ENCODE data around the gene TLR5. TPM values are rescaled to one million over a fixed set of nuclear protein-coding genes. Genes with fewer than 3 reads are reported as not detected.

Gene TLR5
- polyA plus RNA-seq, 1 donor from 2014 or later = not detected

GRCh38 chr1:223137455-223138085, 5.5 kb downstream of the TLR5 start:
- H3K9ac ChIP-seq (ENCODE audit: low read length) = no peak overlapping the region
- H3K79me2 ChIP-seq (replicated peaks; ENCODE audit: insufficient read depth, low read length) = no peaks in the 10 kb centered on the region
- H3F3A ChIP-seq (ENCODE audit: insufficient read depth, low read length, poor library complexity, severe bottlenecking) = no peaks in the 10 kb centered on the region
- no peaks in the 10 kb centered on the region for H3K9me3 ChIP-seq (ENCODE audit: low read length)
- H2AFZ ChIP-seq (ENCODE audit: low read depth, low read length) = no peak overlapping the region
- H3K4me3 ChIP-seq (ENCODE audit: low read length) = no peak overlapping the region
- H3K36me3 ChIP-seq (ENCODE audit: insufficient read depth, low read length) = no peaks in the 10 kb centered on the region
- TF ChIP-seq EZH2 (IDR thresholded peaks at IDR 0.05; ENCODE audit: borderline replicate concordance, insufficient read depth, low read length, poor library complexity, severe bottlenecking) (no peak), POLR2AphosphoS5 (IDR thresholded peaks at IDR 0.05) (no peak), MXI1 (conservative IDR thresholded peaks at IDR 0.05; ENCODE audit: poor library complexity, severe bottlenecking) (no peak), REST (IDR thresholded peaks at IDR 0.05; ENCODE audit: borderline replicate concordance) (no peak), SMC3 (conservative IDR thresholded peaks at IDR 0.05; ENCODE audit: poor library complexity) (no peak), CTCF (IDR thresholded peaks at IDR 0.05; ENCODE audit: poor library complexity, severe bottlenecking) (no peak), TAF1 (IDR thresholded peaks at IDR 0.05; ENCODE audit: low read depth) (no peak)
- H4K20me1 ChIP-seq (ENCODE audit: insufficient read depth) = no peaks in the 10 kb centered on the region
- no peak overlapping the region for H3K4me2 ChIP-seq (ENCODE audit: low read length)
- H3K9me2 ChIP-seq (ENCODE audit: insufficient read depth, low read length) = no peaks in the 10 kb centered on the region
- H3K27ac ChIP-seq (ENCODE audit: low read length) = no peak overlapping the region
- peaks cover 36% of the 10 kb centered on the region for H3K27me3 ChIP-seq (ENCODE audit: insufficient read depth, low read depth, low read length)

GRCh38 chr1:223136086-223136485, 7.0 kb downstream of the TLR5 start:
- H3K27me3 ChIP-seq (ENCODE audit: insufficient read depth, low read depth, low read length) = peaks cover 36% of the 10 kb centered on the region
- TF ChIP-seq SMC3 (conservative IDR thresholded peaks at IDR 0.05; ENCODE audit: poor library complexity) (no peak), CTCF (IDR thresholded peaks at IDR 0.05; ENCODE audit: poor library complexity, severe bottlenecking) (no peak), EZH2 (IDR thresholded peaks at IDR 0.05; ENCODE audit: borderline replicate concordance, insufficient read depth, low read length, poor library complexity, severe bottlenecking) (no peak), POLR2AphosphoS5 (IDR thresholded peaks at IDR 0.05) (no peak), TAF1 (IDR thresholded peaks at IDR 0.05; ENCODE audit: low read depth) (no peak), EP300 (conservative IDR thresholded peaks at IDR 0.05; ENCODE audit: poor library complexity, severe bottlenecking) (no peak), REST (IDR thresholded peaks at IDR 0.05; ENCODE audit: borderline replicate concordance) (no peak), MXI1 (conservative IDR thresholded peaks at IDR 0.05; ENCODE audit: poor library complexity, severe bottlenecking) (no peak), RAD21 (conservative IDR thresholded peaks at IDR 0.05) (no peak)
- no peaks in the 10 kb centered on the region for H3K79me2 ChIP-seq (replicated peaks; ENCODE audit: insufficient read depth, low read length)
- H3K4me3 ChIP-seq (ENCODE audit: low read length) = no peak overlapping the region
- no peaks in the 10 kb centered on the region for H3K36me3 ChIP-seq (ENCODE audit: insufficient read depth, low read length)
- H3K4me2 ChIP-seq (ENCODE audit: low read length) = no peak overlapping the region
- H3K9me2 ChIP-seq (ENCODE audit: insufficient read depth, low read length) = no peaks in the 10 kb centered on the region
- no peaks in the 10 kb centered on the region for H3F3A ChIP-seq (ENCODE audit: insufficient read depth, low read length, poor library complexity, severe bottlenecking)
- H2AFZ ChIP-seq (ENCODE audit: low read depth, low read length) = no peak overlapping the region
- H3K27ac ChIP-seq (ENCODE audit: low read length) = no peak overlapping the region
- H4K20me1 ChIP-seq (ENCODE audit: insufficient read depth) = no peaks in the 10 kb centered on the region
- H3K9me3 ChIP-seq (ENCODE audit: low read length) = no peaks in the 10 kb centered on the region
- no peak overlapping the region for H3K9ac ChIP-seq (ENCODE audit: low read length)
